Mammary epithelial cell (primary cell): Measurements from ENCODE around the gene APOBEC3C.

ENCODE experiments used
- EZH2 ChIP-seq: IDR thresholded peaks from 2 replicates; pipeline ENCODE4 v1.6.1; 2012; ENCODE audit warnings: low read length, inconsistent platforms, borderline replicate concordance
- TF ChIP-seq, protein P1 (sequence below), 2 donors: IDR thresholded peaks in 1 of 2; conservative IDR thresholded peaks in 1 of 2; 2 replicates each; pipeline ENCODE4 v1.5.1; 2011 to 2012; ENCODE audit warnings: inconsistent platforms in 2 of 2, low read length in 2 of 2, mild to moderate bottlenecking in 2 of 2, control low read depth in 1 of 2, low read depth in 1 of 2; ENCODE audit not compliant: insufficient read depth in 1 of 2; ENCODE audit errors: extremely low read depth in 1 of 2

DNA sequence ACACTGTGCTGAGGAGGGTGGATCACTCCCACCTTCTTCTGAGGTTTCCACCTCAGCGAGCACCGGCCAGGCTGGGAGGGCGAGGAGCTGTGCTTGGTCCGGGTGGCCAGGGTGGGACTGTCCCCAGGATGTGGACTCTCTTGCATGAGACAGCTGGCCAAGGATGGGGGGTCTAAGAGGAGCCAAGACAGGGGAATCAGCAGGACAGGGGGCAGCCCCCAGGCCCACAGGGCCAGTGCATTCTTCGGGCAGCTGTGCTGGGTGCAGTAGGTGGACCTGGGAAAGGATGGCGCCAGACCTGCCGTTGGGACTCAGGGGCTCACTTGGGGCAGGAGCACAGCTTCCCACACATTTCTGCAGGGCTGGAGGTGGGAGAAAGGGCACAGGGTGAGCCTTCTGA is 47.1 kb upstream of the APOBEC3C start:
- TF ChIP-seq, protein P1, sequence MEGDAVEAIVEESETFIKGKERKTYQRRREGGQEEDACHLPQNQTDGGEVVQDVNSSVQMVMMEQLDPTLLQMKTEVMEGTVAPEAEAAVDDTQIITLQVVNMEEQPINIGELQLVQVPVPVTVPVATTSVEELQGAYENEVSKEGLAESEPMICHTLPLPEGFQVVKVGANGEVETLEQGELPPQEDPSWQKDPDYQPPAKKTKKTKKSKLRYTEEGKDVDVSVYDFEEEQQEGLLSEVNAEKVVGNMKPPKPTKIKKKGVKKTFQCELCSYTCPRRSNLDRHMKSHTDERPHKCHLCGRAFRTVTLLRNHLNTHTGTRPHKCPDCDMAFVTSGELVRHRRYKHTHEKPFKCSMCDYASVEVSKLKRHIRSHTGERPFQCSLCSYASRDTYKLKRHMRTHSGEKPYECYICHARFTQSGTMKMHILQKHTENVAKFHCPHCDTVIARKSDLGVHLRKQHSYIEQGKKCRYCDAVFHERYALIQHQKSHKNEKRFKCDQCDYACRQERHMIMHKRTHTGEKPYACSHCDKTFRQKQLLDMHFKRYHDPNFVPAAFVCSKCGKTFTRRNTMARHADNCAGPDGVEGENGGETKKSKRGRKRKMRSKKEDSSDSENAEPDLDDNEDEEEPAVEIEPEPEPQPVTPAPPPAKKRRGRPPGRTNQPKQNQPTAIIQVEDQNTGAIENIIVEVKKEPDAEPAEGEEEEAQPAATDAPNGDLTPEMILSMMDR (conservative IDR thresholded peaks at IDR 0.05 in 1 of 2, IDR thresholded peaks at IDR 0.05 in 1 of 2; ENCODE audit: extremely low read depth in 1 of 2, insufficient read depth in 1 of 2, low read depth in 1 of 2, low read length in 2 of 2): no peak
- no peak for TF ChIP-seq EZH2
